ENCODE data around the gene RTBDN. TPM values are rescaled to one million over a fixed set of nuclear protein-coding genes. Genes with fewer than 3 reads are reported as not detected.

Gene RTBDN
- total RNA-seq, 1 experiment from 2014 or later = 5.6 TPM

DNA sequence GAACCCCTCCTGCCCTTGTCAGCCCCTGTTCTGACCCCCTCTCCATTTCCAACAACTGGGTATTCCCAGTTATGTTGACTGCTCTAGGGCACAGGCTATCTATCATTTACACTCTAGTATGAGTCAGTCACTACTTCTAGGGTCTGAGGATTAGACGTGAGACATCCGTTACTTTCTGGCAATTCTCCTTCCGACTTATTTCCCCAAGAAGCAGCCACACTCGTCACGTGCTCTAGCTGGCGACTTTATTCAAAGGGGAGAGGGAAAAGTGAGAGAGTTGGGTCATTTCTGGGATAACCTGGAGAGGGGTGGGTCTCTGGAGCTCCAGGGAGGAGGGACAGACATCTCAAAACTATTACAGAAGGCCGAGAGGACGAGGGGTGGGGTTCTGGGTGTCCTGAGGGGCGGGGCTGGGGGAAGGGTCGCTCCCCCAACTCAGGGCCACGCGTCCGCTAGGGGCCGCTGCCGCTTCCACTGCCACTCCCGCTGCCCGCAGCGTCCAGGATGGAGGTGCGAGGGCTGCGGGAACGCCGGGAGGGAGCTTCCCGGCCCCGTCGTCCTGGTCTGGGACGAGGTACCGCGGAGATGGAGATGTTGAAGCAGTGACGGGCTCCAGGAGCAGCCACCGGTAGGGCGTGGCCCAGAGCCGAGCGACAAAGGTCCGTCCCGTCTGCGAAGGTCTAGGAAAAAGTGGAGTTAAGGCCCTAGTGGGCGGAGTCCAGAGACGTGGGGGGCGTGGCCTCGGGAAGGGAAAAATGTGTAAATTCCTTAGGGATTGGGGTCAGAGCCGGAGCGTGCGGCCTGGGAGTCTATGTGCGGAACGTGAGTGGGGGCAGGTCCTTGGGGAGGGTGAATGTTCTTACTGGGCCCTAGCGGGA, 8.9 kb downstream of the RTBDN start:
- Histone ChIP-seq H4K20me1 (ENCODE audit: control insufficient read depth, insufficient read depth, insufficient read length) (no peaks in the 10 kb centered on the region), H2AFZ (ENCODE audit: low read length) (no peak overlapping the region), H3K9me3 (ENCODE audit: control insufficient read depth, low read depth, low read length) (no peaks in the 10 kb centered on the region), H3K4ac (ENCODE audit: low read depth, low read length) (no peak overlapping the region), H3K27ac (ENCODE audit: insufficient read length, low read depth, low read length) (no peak overlapping the region), H3K27me3 (ENCODE audit: insufficient read depth, low read length) (no peaks in the 10 kb centered on the region), H2BK5ac (ENCODE audit: insufficient read length, low read length) (no peak overlapping the region), H3K4me1 (ENCODE audit: insufficient read depth, low read length) (peaks cover 2% of the 10 kb centered on the region; the same call in 1 of the 2 replicates), H3K18ac (ENCODE audit: insufficient read length, low read depth, low read length) (peak overlapping the region; percentile 54), H3K79me1 (ENCODE audit: insufficient read depth, low read depth, low read length, poor library complexity, severe bottlenecking) (no peaks in the 10 kb centered on the region), H3K4me2 (ENCODE audit: insufficient read depth, insufficient read length, low read length) (peak overlapping the region; percentile 39), H3K79me2 (ENCODE audit: insufficient read depth, low read length) (no peaks in the 10 kb centered on the region), H3K9ac (ENCODE audit: extremely low read depth, insufficient read length, low read length) (no peak overlapping the region), H2BK12ac (ENCODE audit: insufficient read length, low read depth, low read length) (no peak overlapping the region), H2AK5ac (ENCODE audit: insufficient read length, low read length) (no peak overlapping the region), H4K5ac (ENCODE audit: insufficient read length, low read depth, low read length) (no peak overlapping the region), H2BK120ac (ENCODE audit: low read depth, low read length, poor library complexity, severe bottlenecking) (no peak overlapping the region), H3K14ac (ENCODE audit: insufficient read depth, low read length) (no peak overlapping the region), H4K91ac (ENCODE audit: insufficient read length, low read depth, low read length) (no peak overlapping the region), H2BK20ac (ENCODE audit: low read depth, low read length, poor library complexity, severe bottlenecking) (no peak overlapping the region), H3K23me2 (ENCODE audit: insufficient read length, low read depth, low read length, poor library complexity, severe bottlenecking) (peaks cover 10% of the 10 kb centered on the region), H3T11ph (ENCODE audit: low read length) (no peak overlapping the region), H3K56ac (ENCODE audit: insufficient read length, low read depth, low read length) (no peak overlapping the region), H2BK15ac (ENCODE audit: low read depth, low read length) (no peak overlapping the region), H3K23ac (ENCODE audit: insufficient read length, low read depth, low read length) (no peak overlapping the region), H4K8ac (replicated peaks; ENCODE audit: insufficient read length, low read depth, low read length) (no peak overlapping the region)
- no peaks in the 10 kb centered on the region for H3K9me3 Mint-ChIP-seq
- DNase-seq = peak; percentile 93
- H3K4me1 Mint-ChIP-seq = peaks cover 16 to 26% of the 10 kb centered on the region in 2 experiments
- H3K27ac Mint-ChIP-seq = peak overlapping the region; percentile 63 to 91 (median 90); a peak in 5 of 7 replicates
- TF ChIP-seq, protein P1, sequence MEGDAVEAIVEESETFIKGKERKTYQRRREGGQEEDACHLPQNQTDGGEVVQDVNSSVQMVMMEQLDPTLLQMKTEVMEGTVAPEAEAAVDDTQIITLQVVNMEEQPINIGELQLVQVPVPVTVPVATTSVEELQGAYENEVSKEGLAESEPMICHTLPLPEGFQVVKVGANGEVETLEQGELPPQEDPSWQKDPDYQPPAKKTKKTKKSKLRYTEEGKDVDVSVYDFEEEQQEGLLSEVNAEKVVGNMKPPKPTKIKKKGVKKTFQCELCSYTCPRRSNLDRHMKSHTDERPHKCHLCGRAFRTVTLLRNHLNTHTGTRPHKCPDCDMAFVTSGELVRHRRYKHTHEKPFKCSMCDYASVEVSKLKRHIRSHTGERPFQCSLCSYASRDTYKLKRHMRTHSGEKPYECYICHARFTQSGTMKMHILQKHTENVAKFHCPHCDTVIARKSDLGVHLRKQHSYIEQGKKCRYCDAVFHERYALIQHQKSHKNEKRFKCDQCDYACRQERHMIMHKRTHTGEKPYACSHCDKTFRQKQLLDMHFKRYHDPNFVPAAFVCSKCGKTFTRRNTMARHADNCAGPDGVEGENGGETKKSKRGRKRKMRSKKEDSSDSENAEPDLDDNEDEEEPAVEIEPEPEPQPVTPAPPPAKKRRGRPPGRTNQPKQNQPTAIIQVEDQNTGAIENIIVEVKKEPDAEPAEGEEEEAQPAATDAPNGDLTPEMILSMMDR (conservative IDR thresholded peaks at IDR 0.05) = peak; percentile 96
- WGBS (ENCODE audit: extremely low coverage, insufficient read length, low lambda C conversion rate) = no CpG with 5 or more reads among the region's 46 CpGs
- H3K4me3 Mint-ChIP-seq = peak overlapping the region; percentile 63 to 85
- H3K27me3 Mint-ChIP-seq (ENCODE audit: low read depth) = peaks cover 8% of the 10 kb centered on the region
- peaks cover 0 to 2% (median 0%) of the 10 kb centered on the region in 3 experiments; a peak in 3 of 7 replicates for H3K36me3 Mint-ChIP-seq (ENCODE audit: insufficient read depth in 1 of 3, low read depth in 3 of 3)

Measured in H9 (cell line).